Mesenchymal stem cell (in vitro differentiated cells and primary cell): ENCODE measurements around the gene DIS3L2. TPM values are rescaled to one million over a fixed set of nuclear protein-coding genes. Genes with fewer than 3 reads are reported as not detected.

Source experiments
- DNase-seq: peaks from one replicate; pipeline ENCODE4 v3.0.0-alpha.2; 2013
- H2AFZ ChIP-seq: one replicate; pipeline ENCODE4 v1.6.1; 2013; ENCODE audit warnings: low read depth, mild to moderate bottlenecking, control low read depth, inconsistent platforms, low read length, moderate library complexity
- H2AK5ac ChIP-seq: 2 replicates; pipeline ENCODE4 v1.6.1; 2013; ENCODE audit warnings: low read length, moderate library complexity, mild to moderate bottlenecking, inconsistent platforms; ENCODE audit not compliant: severe bottlenecking
- H2BK120ac ChIP-seq: one replicate; pipeline ENCODE4 v1.6.1; 2013; ENCODE audit warnings: low read depth, mild to moderate bottlenecking, inconsistent platforms, low read length, moderate library complexity
- H2BK12ac ChIP-seq, 2 experiments: one replicate each; pipeline ENCODE4 v1.6.1; 2013; ENCODE audit warnings: inconsistent platforms in 2 of 2, low read length in 2 of 2, mild to moderate bottlenecking in 2 of 2, moderate library complexity in 2 of 2, control low read depth in 1 of 2
- H2BK15ac ChIP-seq: one replicate; pipeline ENCODE4 v1.6.1; 2013; ENCODE audit warnings: mild to moderate bottlenecking, low read depth, inconsistent platforms; ENCODE audit not compliant: poor library complexity, severe bottlenecking
- H2BK5ac ChIP-seq: 2 replicates; pipeline ENCODE4 v1.6.1; 2013; ENCODE audit warnings: low read depth, mild to moderate bottlenecking, low read length, control low read depth, inconsistent platforms; ENCODE audit not compliant: poor library complexity, severe bottlenecking
- H3K14ac ChIP-seq, 2 experiments: one replicate each; pipeline ENCODE4 v1.6.1; 2013; ENCODE audit warnings: inconsistent platforms in 2 of 2, low read length in 2 of 2, control low read depth in 1 of 2, mild to moderate bottlenecking in 1 of 2, moderate library complexity in 1 of 2
- H3K18ac ChIP-seq, 2 experiments: one replicate each; pipeline ENCODE4 v1.6.1; 2013; ENCODE audit warnings: inconsistent platforms in 2 of 2, low read length in 2 of 2, control low read depth in 1 of 2, low read depth in 1 of 2, mild to moderate bottlenecking in 1 of 2
- H3K23ac ChIP-seq, 2 experiments: one replicate each; pipeline ENCODE4 v1.6.1; 2013; ENCODE audit warnings: inconsistent platforms in 2 of 2, low read length in 2 of 2, mild to moderate bottlenecking in 2 of 2, moderate library complexity in 2 of 2, control low read depth in 1 of 2
- H3K27ac ChIP-seq: 2 replicates; pipeline ENCODE4 v1.5.1; 2013; ENCODE audit warnings: mild to moderate bottlenecking, moderate library complexity, low read length, control low read depth, inconsistent platforms; ENCODE audit not compliant: poor library complexity, severe bottlenecking
- H3K27me3 ChIP-seq, 2 experiments: 2 replicates each; pipeline versions ENCODE4 v1.6.1 to v1.7.0; 2013; ENCODE audit warnings: low read length in 2 of 2, mild to moderate bottlenecking in 2 of 2, moderate library complexity in 2 of 2, control low read depth in 1 of 2, inconsistent platforms in 1 of 2; ENCODE audit not compliant: control insufficient read depth in 1 of 2, insufficient read depth in 1 of 2
- H3K36me3 ChIP-seq, 2 experiments: 2 replicates each; pipeline versions ENCODE4 v1.6.1 to v1.7.0; 2013; ENCODE audit warnings: low read length in 2 of 2, control low read depth in 1 of 2, inconsistent platforms in 1 of 2, low read depth in 1 of 2, mild to moderate bottlenecking in 1 of 2; ENCODE audit not compliant: insufficient read depth in 2 of 2, control insufficient read depth in 1 of 2
- H3K4ac ChIP-seq, 2 experiments: one replicate each; pipeline ENCODE4 v1.6.1; 2013; ENCODE audit warnings: inconsistent platforms in 2 of 2, low read length in 2 of 2, mild to moderate bottlenecking in 2 of 2, moderate library complexity in 2 of 2, control low read depth in 1 of 2, low read depth in 1 of 2
- H3K4me1 ChIP-seq: 2 replicates; pipeline ENCODE4 v1.6.1; 2013; ENCODE audit warnings: low read depth, low read length, control low read depth; ENCODE audit not compliant: control insufficient read depth, insufficient read depth
- H3K4me2 ChIP-seq: 2 replicates; pipeline ENCODE4 v1.6.1; 2013; ENCODE audit warnings: low read length, mild to moderate bottlenecking, inconsistent platforms; ENCODE audit not compliant: poor library complexity, severe bottlenecking
- H3K4me3 ChIP-seq, 2 experiments: 2 replicates each; pipeline versions ENCODE4 v1.5.1 to v1.7.0; 2013; ENCODE audit warnings: low read length in 2 of 2, mild to moderate bottlenecking in 2 of 2, control low read depth in 1 of 2, low read depth in 1 of 2; ENCODE audit not compliant: insufficient read depth in 1 of 2
- H3K79me1 ChIP-seq: replicated peaks from 2 replicates; pipeline ENCODE4 v1.6.1; 2013; ENCODE audit warnings: mild to moderate bottlenecking, control low read depth, low read length, inconsistent platforms; ENCODE audit not compliant: poor library complexity, severe bottlenecking
- H3K9ac ChIP-seq: 2 replicates; pipeline ENCODE4 v1.7.0; 2013; ENCODE audit warnings: mild to moderate bottlenecking, low read length, moderate library complexity
- H3K9me3 ChIP-seq: 2 replicates; pipeline ENCODE4 v1.7.0; 2013; ENCODE audit warnings: mild to moderate bottlenecking, low read length; ENCODE audit not compliant: control insufficient read depth
- H4K8ac ChIP-seq: one replicate; pipeline ENCODE4 v1.6.1; 2013; ENCODE audit warnings: inconsistent platforms, mild to moderate bottlenecking, low read length, moderate library complexity
- H4K91ac ChIP-seq: one replicate; pipeline ENCODE4 v1.6.1; 2013; ENCODE audit warnings: mild to moderate bottlenecking, low read length, inconsistent platforms
- WGBS: methylation state at CpG from one replicate; pipeline ENCODE4 v1.1.7; 2013; ENCODE audit warnings: mixed read lengths; 5-methylcytosine and 5-hydroxymethylcytosine counted together
- polyA plus RNA-seq, 2 experiments: library from polyadenylated mRNA; stranded (reverse); fragments of 200-250 nt; gene quantifications; one replicate each; pipeline ENCODE4 v1.2.3, GENCODE V29; 2013

DIS3L2 gene, protein sequence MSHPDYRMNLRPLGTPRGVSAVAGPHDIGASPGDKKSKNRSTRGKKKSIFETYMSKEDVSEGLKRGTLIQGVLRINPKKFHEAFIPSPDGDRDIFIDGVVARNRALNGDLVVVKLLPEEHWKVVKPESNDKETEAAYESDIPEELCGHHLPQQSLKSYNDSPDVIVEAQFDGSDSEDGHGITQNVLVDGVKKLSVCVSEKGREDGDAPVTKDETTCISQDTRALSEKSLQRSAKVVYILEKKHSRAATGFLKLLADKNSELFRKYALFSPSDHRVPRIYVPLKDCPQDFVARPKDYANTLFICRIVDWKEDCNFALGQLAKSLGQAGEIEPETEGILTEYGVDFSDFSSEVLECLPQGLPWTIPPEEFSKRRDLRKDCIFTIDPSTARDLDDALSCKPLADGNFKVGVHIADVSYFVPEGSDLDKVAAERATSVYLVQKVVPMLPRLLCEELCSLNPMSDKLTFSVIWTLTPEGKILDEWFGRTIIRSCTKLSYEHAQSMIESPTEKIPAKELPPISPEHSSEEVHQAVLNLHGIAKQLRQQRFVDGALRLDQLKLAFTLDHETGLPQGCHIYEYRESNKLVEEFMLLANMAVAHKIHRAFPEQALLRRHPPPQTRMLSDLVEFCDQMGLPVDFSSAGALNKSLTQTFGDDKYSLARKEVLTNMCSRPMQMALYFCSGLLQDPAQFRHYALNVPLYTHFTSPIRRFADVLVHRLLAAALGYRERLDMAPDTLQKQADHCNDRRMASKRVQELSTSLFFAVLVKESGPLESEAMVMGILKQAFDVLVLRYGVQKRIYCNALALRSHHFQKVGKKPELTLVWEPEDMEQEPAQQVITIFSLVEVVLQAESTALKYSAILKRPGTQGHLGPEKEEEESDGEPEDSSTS
- polyA plus RNA-seq (2013, experiment 1 of 2) = 11.9 TPM
- 11.8 TPM for polyA plus RNA-seq (2013, experiment 2 of 2)

DNA sequence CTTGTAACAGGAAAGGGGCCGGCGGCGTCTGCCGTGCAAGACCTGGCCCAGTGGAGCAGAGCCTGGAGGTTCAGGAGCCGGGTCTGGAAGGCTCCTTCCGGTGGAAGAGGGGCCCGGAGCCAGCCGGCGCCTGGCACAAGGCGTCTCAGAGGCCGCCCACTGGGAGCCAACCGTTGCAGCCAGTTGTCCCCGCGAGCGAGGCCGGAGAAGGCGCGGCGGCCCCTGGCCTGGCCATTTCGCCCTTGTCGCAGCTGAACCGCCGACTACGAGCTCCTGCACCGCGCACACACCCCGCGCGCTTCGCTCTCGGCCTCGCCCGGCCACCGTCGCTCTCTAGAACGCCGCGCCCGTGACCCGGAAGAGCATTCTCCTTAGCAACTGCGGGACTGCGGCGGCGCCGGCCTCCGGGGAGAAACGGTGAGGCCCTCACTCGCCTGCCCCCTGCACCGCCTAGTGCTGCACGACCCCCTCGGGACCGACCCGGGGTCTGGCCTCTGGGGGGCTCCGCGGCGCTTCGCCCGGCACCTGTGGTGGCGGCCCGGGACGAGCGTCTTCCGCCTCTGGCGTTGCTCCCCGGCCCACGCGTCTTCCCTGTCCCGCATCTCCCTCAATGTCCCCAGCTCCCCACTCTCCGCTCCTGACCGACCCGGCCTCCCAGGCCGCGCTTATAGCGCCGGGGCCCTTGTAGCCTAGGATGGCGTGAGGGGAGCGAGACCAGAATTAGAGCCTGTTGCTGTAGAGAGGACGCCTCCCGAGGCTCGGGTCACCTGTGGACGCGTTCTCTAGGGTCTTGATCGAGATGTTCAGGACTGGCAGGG lies at the start of gene DIS3L2:
DIS3L2 (plus strand) TSS at position 365 of the 818 bp plus-strand sequence. CDS start 53,215 bp downstream, outside the sequence.
- Histone ChIP-seq H3K27ac (peak within 1 kb of the TSS; percentile 73), H2BK12ac (peak within 1 kb of the TSS in 1 of 2 experiments; percentile 25), H3K23ac (peak within 1 kb of the TSS in 1 of 2 experiments; percentile 94), H2AK5ac (no peak within 1 kb of the TSS), H3K9ac (peak within 1 kb of the TSS; percentile 96), H3K4me3 (peak within 1 kb of the TSS; percentile 95 to 99), H2BK5ac (peak within 1 kb of the TSS; percentile 94), H3K9me3 (no peaks in the 10 kb centered on the region), H3K18ac (peak within 1 kb of the TSS; percentile 91 to 97), H3K4me2 (peak within 1 kb of the TSS; percentile 91), H3K79me1 (peaks cover 4% of the 10 kb centered on the region), H3K14ac (peak within 1 kb of the TSS in 1 of 2 experiments; percentile 94), H4K91ac (peak within 1 kb of the TSS; percentile 94), H3K36me3 (peaks cover 0 to 2% of the 10 kb centered on the region in 2 experiments), H3K4ac (peak within 1 kb of the TSS; percentile 88 to 90), H3K4me1 (peaks cover 6% of the 10 kb centered on the region), H3K27me3 (no peaks in the 10 kb centered on the region), H2BK15ac (peak within 1 kb of the TSS; percentile 97), H2AFZ (peak within 1 kb of the TSS; percentile 99), H4K8ac (peak within 1 kb of the TSS; percentile 88), H2BK120ac (peak within 1 kb of the TSS; percentile 91)
- peak; percentile 87 for DNase-seq
- WGBS = under 1% methylated on average over 59 of the region's 83 CpGs

DNA sequence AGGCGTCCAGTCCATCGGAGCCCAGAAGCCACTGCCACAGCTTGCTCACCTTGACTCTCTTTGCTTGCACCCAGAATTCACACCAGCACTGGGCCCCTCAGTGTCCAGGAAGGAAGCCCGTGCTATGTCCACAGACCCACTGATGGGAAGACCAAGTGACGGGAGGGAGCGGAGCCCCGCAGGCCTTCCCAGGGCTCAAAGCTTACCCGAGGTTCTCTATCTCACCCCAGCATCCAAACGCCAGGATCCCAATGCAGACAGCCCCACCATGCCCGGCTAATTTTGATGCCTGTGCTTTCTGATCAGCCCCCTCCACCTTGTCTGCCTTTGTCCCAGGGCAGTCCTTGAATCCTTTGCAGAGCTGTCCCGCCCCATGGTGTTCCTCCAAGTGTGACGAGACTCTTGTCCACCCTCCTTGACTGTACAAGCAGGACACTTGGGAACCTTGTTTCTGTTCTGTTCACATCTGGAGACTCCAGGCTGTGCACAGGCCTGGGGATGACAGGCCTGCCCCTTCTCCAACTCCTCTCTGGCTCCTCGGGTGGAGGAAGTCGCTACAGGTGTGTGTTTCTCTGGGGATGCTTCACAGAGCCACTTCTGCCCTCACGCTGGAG lies 47.3 kb upstream of the DIS3L2 start:
- no peak overlapping the region for H3K9ac ChIP-seq
- H3K27me3 ChIP-seq = peaks cover 29 to 72% of the 10 kb centered on the region in 2 experiments
- H3K9me3 ChIP-seq = no peaks in the 10 kb centered on the region
- no peak overlapping the region for H4K8ac ChIP-seq
- H3K36me3 ChIP-seq = no peaks in the 10 kb centered on the region
- no peak overlapping the region for H3K18ac ChIP-seq
- H4K91ac ChIP-seq = no peak overlapping the region
- no peak overlapping the region for H2BK120ac ChIP-seq
- H2BK15ac ChIP-seq = no peak overlapping the region
- no peak for DNase-seq
- no peak overlapping the region for H2AFZ ChIP-seq
- WGBS = 90% methylated on average over 14 of the region's 14 CpGs
- H3K4me2 ChIP-seq = no peak overlapping the region
- no peaks in the 10 kb centered on the region for H3K4me1 ChIP-seq
- no peak overlapping the region for H2BK5ac ChIP-seq
- no peak overlapping the region for H3K4ac ChIP-seq
- no peak overlapping the region for H3K23ac ChIP-seq
- no peak overlapping the region for H3K27ac ChIP-seq
- H2BK12ac ChIP-seq = no peak overlapping the region
- H2AK5ac ChIP-seq = no peak overlapping the region
- H3K14ac ChIP-seq = no peak overlapping the region
- no peak overlapping the region for H3K4me3 ChIP-seq
- no peaks in the 10 kb centered on the region for H3K79me1 ChIP-seq

DNA sequence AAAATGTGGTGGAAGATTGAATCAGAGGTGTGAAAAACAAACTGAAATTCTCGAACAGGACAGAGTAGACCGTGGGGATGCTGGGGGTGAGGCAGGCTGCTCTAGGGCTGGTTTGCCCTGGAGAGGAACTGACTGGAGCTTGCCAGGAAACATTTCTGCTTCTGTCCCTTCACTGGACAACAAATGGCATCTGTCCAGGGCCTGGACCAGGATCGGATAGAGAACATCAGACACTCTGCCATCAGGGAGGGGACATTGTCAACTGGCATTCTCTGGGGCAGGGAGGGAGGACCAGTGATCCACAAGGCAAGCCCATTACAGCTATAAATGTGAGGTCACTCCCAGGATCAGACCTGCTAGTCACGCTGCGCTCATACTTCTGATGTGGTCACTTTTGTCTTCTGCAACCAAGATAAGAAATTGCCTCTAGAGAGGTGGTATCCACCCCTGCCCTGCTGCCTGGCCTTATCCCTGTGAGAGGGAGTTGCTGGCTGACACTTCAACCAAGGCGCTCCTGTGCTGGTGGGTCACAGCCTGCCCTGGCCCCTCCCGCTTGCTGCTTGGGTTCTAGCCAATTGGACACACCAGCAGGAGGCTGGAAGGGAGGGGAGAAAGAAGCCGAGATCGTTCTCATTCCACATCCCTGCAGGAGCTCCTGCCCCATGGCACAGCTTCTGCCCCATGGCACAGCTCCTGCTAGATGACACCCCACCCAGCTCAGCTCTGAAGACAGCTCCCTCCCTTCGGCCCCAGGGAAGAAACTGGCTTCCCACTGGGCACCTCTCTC lies 44.0 kb upstream of the DIS3L2 start:
- no peak overlapping the region for H2BK12ac ChIP-seq
- no peak overlapping the region for H4K91ac ChIP-seq
- no peak overlapping the region for H2AK5ac ChIP-seq
- H3K27me3 ChIP-seq = peaks cover 37 to 82% of the 10 kb centered on the region in 2 experiments
- H2AFZ ChIP-seq = no peak overlapping the region
- no peak overlapping the region for H3K27ac ChIP-seq
- 81% methylated on average over 8 of the region's 10 CpGs for WGBS
- H3K79me1 ChIP-seq = no peaks in the 10 kb centered on the region
- no peak overlapping the region for H3K18ac ChIP-seq
- H3K36me3 ChIP-seq = no peaks in the 10 kb centered on the region
- no peak overlapping the region for H3K9ac ChIP-seq
- no peaks in the 10 kb centered on the region for H3K4me1 ChIP-seq
- H3K4me2 ChIP-seq = no peak overlapping the region
- no peak overlapping the region for H2BK15ac ChIP-seq
- no peak overlapping the region for H2BK120ac ChIP-seq
- H3K23ac ChIP-seq = no peak overlapping the region
- no peaks in the 10 kb centered on the region for H3K9me3 ChIP-seq
- no peak overlapping the region for H3K4me3 ChIP-seq
- no peak overlapping the region for H4K8ac ChIP-seq
- peak overlapping the region in 1 of 2 experiments; percentile 57 for H3K14ac ChIP-seq
- no peak overlapping the region for H2BK5ac ChIP-seq
- H3K4ac ChIP-seq = no peak overlapping the region
- no peak for DNase-seq
